GM12878 (cell line): ENCODE measurements around the gene TOR1A. TPM values are rescaled to one million over a fixed set of nuclear protein-coding genes. Genes with fewer than 3 reads are reported as not detected.
A peak's percentile ranks its signal among the peaks of the same experiment; 100 is the strongest.

Experiments used
- ATAC-seq: fragments of 200-7000 bp; cut with Tn5 transposase; 3 replicates; pipeline ENCODE4 v1.9.1; 2020; ENCODE audit warnings: mild to moderate bottlenecking, moderate library complexity
- BruUV-seq: library from RNA; stranded (reverse); fragments of 400-500 nt; replicated peaks from 2 replicates; lab custom pipeline; 2021; lab: Mats Ljungman, UMichigan
- CTCF ChIA-PET: fragments of 300-600 bp; sonication (Branson Sonifier 250); formaldehyde crosslinking; extraction: SDS; loops from one replicate; lab custom pipeline; 2021; ENCODE audit warnings: inconsistent platforms; lab: Yijun Ruan, JAX
- POLR2A ChIA-PET: fragments of 350-600 bp; formaldehyde crosslinking; extraction: SDS; loops from one replicate; lab custom pipeline; 2021; ENCODE audit warnings: inconsistent platforms; lab: Charles Lee
- RAD21 ChIA-PET: fragments of 300-600 bp; sonication (Branson Sonifier 250); formaldehyde crosslinking; loops from one replicate; lab custom pipeline; 2023; ENCODE audit warnings: antibody characterized with exemption; ENCODE audit not compliant: unreplicated experiment; lab: Charles Lee
- SMC1A ChIA-PET: fragments of 300-600 bp; sonication (Branson Sonifier 250); formaldehyde crosslinking; loops from one replicate; lab custom pipeline; 2023; ENCODE audit not compliant: unreplicated experiment, uncharacterized antibody; lab: Charles Lee
- DNase-seq: peaks from one replicate; pipeline ENCODE4 v3.0.0-alpha.2; 2011; ENCODE audit warnings: low read depth, low spot score
- FAIRE-seq: peaks from 3 replicates; lab custom pipeline; 2011; peaks lifted over from hg19 to GRCh38; lab: Jason Lieb, UNC
- H2AFZ ChIP-seq: 2 replicates; pipeline ENCODE4 v1.6.0; 2011; ENCODE audit warnings: low read depth, low read length, control low read depth; ENCODE audit not compliant: control insufficient read depth
- H3K27ac ChIP-seq: 2 replicates; pipeline ENCODE4 v1.5.1; 2011; ENCODE audit warnings: control low read depth; ENCODE audit not compliant: control insufficient read depth, insufficient read depth
- H3K27me3 ChIP-seq, 2 experiments: replicated peaks in 1 of 2; 2 replicates each; pipeline versions ENCODE4 v1.6.0 to v1.6.1; 2011; ENCODE audit warnings: low read length in 1 of 2; ENCODE audit not compliant: control insufficient read depth in 2 of 2, insufficient read depth in 2 of 2
- H3K36me3 ChIP-seq, 2 experiments: 2 replicates each; pipeline ENCODE4 v1.5.1; 2011; ENCODE audit warnings: low read length in 1 of 2; ENCODE audit not compliant: control insufficient read depth in 2 of 2, insufficient read depth in 2 of 2
- H3K4me1 ChIP-seq: 2 replicates; pipeline ENCODE4 v1.6.1; 2011; ENCODE audit warnings: mild to moderate bottlenecking, low read length, moderate library complexity, mixed read lengths; ENCODE audit not compliant: control insufficient read depth, insufficient read depth
- H3K4me2 ChIP-seq: 2 replicates; pipeline ENCODE4 v1.6.0; 2011; ENCODE audit warnings: control low read depth; ENCODE audit not compliant: control insufficient read depth, insufficient read depth
- H3K4me3 ChIP-seq: fragments of 200-600 bp; sonication (generic); 2 replicates; pipeline ENCODE4 v1.5.1; 2016
- H3K79me2 ChIP-seq: 2 replicates; pipeline ENCODE4 v1.6.0; 2011; ENCODE audit warnings: low read length; ENCODE audit not compliant: control insufficient read depth, insufficient read depth
- H3K9ac ChIP-seq: 2 replicates; pipeline ENCODE4 v1.8.0; 2011; ENCODE audit warnings: low read length, control low read depth, mixed read lengths; ENCODE audit not compliant: control insufficient read depth, insufficient read depth
- H3K9me3 ChIP-seq: replicated peaks from 3 replicates; pipeline ENCODE4 v1.5.1; 2011; ENCODE audit warnings: mild to moderate bottlenecking, low read length; ENCODE audit not compliant: control insufficient read depth, insufficient read depth
- H4K20me1 ChIP-seq: 2 replicates; pipeline ENCODE4 v1.6.0; 2011; ENCODE audit not compliant: control insufficient read depth, insufficient read depth
- KAT2A ChIP-seq: conservative IDR thresholded peaks from 2 replicates; pipeline ENCODE4 v1.6.1; 2011; ENCODE audit warnings: low read depth, low read length; ENCODE audit not compliant: control insufficient read depth
- SIN3A ChIP-seq: IDR thresholded peaks from 2 replicates; pipeline ENCODE4 v1.6.1; 2012; ENCODE audit warnings: low read depth, low read length, improper control_type of control experiment
- ZBTB11 ChIP-seq: fragments of 450-650 bp; formaldehyde crosslinking; IDR thresholded peaks from 2 replicates; pipeline ENCODE4 v1.5.0; 2022; ENCODE audit warnings: mild to moderate bottlenecking, missing genetic modification characterization
- ZNF207 ChIP-seq: fragments of 450-650 bp; IDR thresholded peaks from 2 replicates; pipeline ENCODE4 v1.6.1; 2014; ENCODE audit warnings: antibody characterized with exemption, mild to moderate bottlenecking, borderline replicate concordance
- WGBS: methylation state at CpG from one replicate; pipeline ENCODE4 v1.1.6; 2016; ENCODE audit warnings: low lambda C conversion rate; ENCODE audit not compliant: insufficient replicate concordance, insufficient coverage; ENCODE audit errors: missing lambda C conversion rate; 5-methylcytosine and 5-hydroxymethylcytosine counted together
- in situ Hi-C: fragments of 300-500 bp; cut with MboI; formaldehyde crosslinking; loops from 9 replicates; pipeline ENCODE4 v1.14.3; 2018; ENCODE audit warnings: mixed read lengths
- intact Hi-C: fragments of 100-400 bp; cut with micrococcal nuclease; formaldehyde crosslinking; loops from one replicate; pipeline ENCODE4 v1.14.2; 2022; ENCODE audit not compliant: unreplicated experiment
- polyA plus RNA-seq, 11 experiments: library from polyadenylated mRNA; depleted of rRNA in 4 of 11; unstranded in 6 of 11; stranded (reverse) in 5 of 11; fragments of >200 nt; fragmentation: Nextera tagmentation in 4 of 11; fragmentation: Illumina TruSeq in 1 of 11; extraction: Ambion mirVana in 4 of 11; extraction: Trizol in 1 of 11; gene quantifications; 1 replicate in 1 of 11; 2 replicates in 10 of 11; pipeline versions ENCODE4 v1.2.1 to v1.2.3, GENCODE V29; 2011 to 2016; ENCODE audit warnings: inconsistent platforms in 2 of 11, missing spikeins in 2 of 11, low read depth in 1 of 11
- total RNA-seq, 4 experiments: library from RNA; depleted of rRNA in 3 of 4; stranded (reverse); fragments of >200 nt in 3 of 4; fragmentation: Illumina TruSeq in 1 of 4; extraction: Trizol in 1 of 4; gene quantifications; 2 replicates each; pipeline versions ENCODE4 v1.2.1 to v1.2.3, GENCODE V29; 2013 to 2021

Gene TOR1A
- total and polyA plus RNA-seq, 10 of the 15 experiments (the other 5 are each of a cell fraction or from before 2014, with no cell fraction given) = 3.2 to 60.8 (median 38.6) TPM

- peaks cover 12% of the 10 kb centered on the region for H3K79me2 ChIP-seq
- 2% methylated on average over 14 of the region's 14 CpGs for WGBS
- SMC1A ChIA-PET = interaction anchor here (0.5 kb wide), 1 partner anchor 439 kb away, joined by 3 read pairs; no protein-coding TSS in a partner anchor
- no peaks in the 10 kb centered on the region for H4K20me1 ChIP-seq
- H3K4me3 ChIP-seq = peak overlapping the region; percentile 77
- BruUV-seq = no TSS peak
- DNase-seq (no peak), ATAC-seq (peak; percentile 17), FAIRE-seq (peak; percentile 70)
- RAD21 ChIA-PET = interaction anchor here (0.6 kb wide), 1 partner anchor 14 kb away, joined by 3 read pairs; no protein-coding TSS in a partner anchor
- peak overlapping the region; percentile 30 for H3K27ac ChIP-seq
- 0 out of 2 replicates have a peak, but pooled peaks cover 3% of the 10 kb centered on the region for H3K4me1 ChIP-seq
- POLR2A ChIA-PET = interaction anchor here (0.6 to 1.1 kb wide), 3 partner anchors 10 to 20 kb away, joined by 3 to 4 read pairs (median 3); partner anchors contain the start of gene TOR1A
- TF ChIP-seq SIN3A (0 out of 2 replicates have a peak, but pooled peaks have one; percentile 25), KAT2A (no peak)
- H3K9me3 ChIP-seq = no peaks in the 10 kb centered on the region
- H3K27me3 ChIP-seq = no peaks in the 10 kb centered on the region
- peak overlapping the region; percentile 79 for H3K4me2 ChIP-seq
- peak overlapping the region; percentile 77 for H3K9ac ChIP-seq
- H3K36me3 ChIP-seq = peaks cover 0 to 6% of the 10 kb centered on the region in 2 experiments; a peak in 1 of 4 replicates
- in situ Hi-C loops = no loop called here
- CTCF ChIA-PET = interaction anchor here (1.1 to 1.5 kb wide), 3 partner anchors 13 to 179 kb away, joined by 3 to 5 read pairs (median 4); no protein-coding TSS in a partner anchor
- peak overlapping the region; percentile 73 for H2AFZ ChIP-seq
- intact Hi-C loops = no loop called here
Observed at GRCh38 chr9:129803676-129804060, 20.3 kb downstream of the TOR1A start.

- BruUV-seq = no TSS peak
- Histone ChIP-seq H3K27me3 (no peaks in the 10 kb centered on the region), H3K4me2 (peak within 1 kb of the TSS; percentile 79), H3K9ac (peak within 1 kb of the TSS; percentile 77), H3K27ac (peak within 1 kb of the TSS; percentile 30), H4K20me1 (no peaks in the 10 kb centered on the region), H3K36me3 (peaks cover 0 to 6% of the 10 kb centered on the region in 2 experiments; a peak in 1 of 4 replicates), H3K79me2 (peaks cover 12% of the 10 kb centered on the region), H3K4me1 (0 out of 2 replicates have a peak, but pooled peaks cover 3% of the 10 kb centered on the region), H3K4me3 (peak within 1 kb of the TSS; percentile 77), H3K9me3 (no peaks in the 10 kb centered on the region), H2AFZ (peak within 1 kb of the TSS; percentile 73)
- peak; percentile 80 for DNase-seq
- peak; percentile 99 for FAIRE-seq
- ATAC-seq = peak; percentile 97
- in situ Hi-C loops = no loop called here
- ChIA-PET POLR2A (interaction anchor here (0.6 to 1.1 kb wide), 4 partner anchors 18 to 220 kb away, joined by 3 read pairs; no protein-coding TSS in a partner anchor), SMC1A (interaction anchor here (0.5 to 0.6 kb wide), 2 partner anchors 439 to 835 kb away, joined by 3 read pairs; no protein-coding TSS in a partner anchor), CTCF (interaction anchor here (0.6 to 1.5 kb wide), 4 partner anchors 13 to 178 kb away, joined by 3 to 5 read pairs (median 4); no protein-coding TSS in a partner anchor), RAD21 (interaction anchor here (0.6 kb wide), 2 partner anchors 15 to 65 kb away, joined by 3 read pairs; no protein-coding TSS in a partner anchor)
- intact Hi-C loops = no loop called here
- WGBS = under 1% methylated on average over 79 of the region's 93 CpGs
- TF ChIP-seq ZBTB11 (peak; percentile 78), ZNF207 (peak; percentile 45; the same call in 1 of the 2 replicates)
Observed at GRCh38 chr9:129802833-129803675, 20.9 kb downstream of the TOR1A start, which contains the start of gene TOR1B. TSS of gene TOR1B (plus strand) at chr9:129803184. CDS start at chr9:129803213, 29 bp downstream.
